Smooth muscle cell (in vitro differentiated cells): Measurements from ENCODE around the gene FSD1. TPM values are rescaled to one million over a fixed set of nuclear protein-coding genes. Genes with fewer than 3 reads are reported as not detected.

Source experiments
- DNase-seq: peaks from one replicate; lab custom pipeline; 2025; ENCODE audit not compliant: unreplicated experiment; lab: John Stamatoyannopoulos, UW
- H2AFZ ChIP-seq: fragments of 200-600 bp; sonication (generic); 2 replicates; pipeline ENCODE4 v1.6.0; 2016; ENCODE audit warnings: antibody characterized with exemption, low read depth, mild to moderate bottlenecking
- H3F3A ChIP-seq: fragments of 200-600 bp; sonication (generic); 2 replicates; pipeline ENCODE4 v1.6.0; 2017; ENCODE audit warnings: antibody characterized with exemption, low read depth
- H3K27ac ChIP-seq: fragments of 200-600 bp; sonication (generic); 2 replicates; pipeline ENCODE4 v1.5.1; 2016; ENCODE audit warnings: low read depth, mild to moderate bottlenecking
- H3K27me3 ChIP-seq: fragments of 200-600 bp; sonication (generic); 2 replicates; pipeline ENCODE4 v1.6.1; 2016; ENCODE audit warnings: low read depth, mild to moderate bottlenecking
- H3K36me3 ChIP-seq: fragments of 200-600 bp; sonication (generic); 2 replicates; pipeline ENCODE4 v1.5.1; 2016; ENCODE audit warnings: low read depth
- H3K4me1 ChIP-seq: fragments of 200-600 bp; sonication (generic); 2 replicates; pipeline ENCODE4 v1.5.1; 2016; ENCODE audit warnings: low read depth
- H3K4me2 ChIP-seq: fragments of 200-600 bp; sonication (generic); 2 replicates; pipeline ENCODE4 v1.6.0; 2016; ENCODE audit warnings: mild to moderate bottlenecking
- H3K4me3 ChIP-seq: fragments of 200-600 bp; sonication (generic); 2 replicates; pipeline ENCODE4 v1.5.1; 2016; ENCODE audit warnings: mild to moderate bottlenecking
- H3K79me2 ChIP-seq: fragments of 200-600 bp; sonication (generic); 2 replicates; pipeline ENCODE4 v1.6.0; 2016; ENCODE audit warnings: low read depth, mild to moderate bottlenecking
- H3K9ac ChIP-seq: fragments of 200-600 bp; sonication (generic); 2 replicates; pipeline ENCODE4 v1.6.0; 2016; ENCODE audit warnings: low read depth
- H3K9me3 ChIP-seq: fragments of 200-600 bp; sonication (generic); replicated peaks from 2 replicates; pipeline ENCODE4 v1.5.1; 2016; ENCODE audit warnings: low read depth
- H4K20me1 ChIP-seq: fragments of 200-600 bp; sonication (generic); 2 replicates; pipeline ENCODE4 v1.6.0; 2016; ENCODE audit warnings: low read depth
- CTCF ChIP-seq: fragments of 200-600 bp; sonication (generic); IDR thresholded peaks from 2 replicates; pipeline ENCODE4 v1.5.1; 2017; ENCODE audit warnings: borderline replicate concordance, mild to moderate bottlenecking, antibody characterized with exemption; ENCODE audit not compliant: insufficient read depth, poor library complexity, severe bottlenecking
- WGBS: methylation state at CpG from one replicate; pipeline ENCODE4 v1.1.7; 2016; ENCODE audit warnings: low lambda C conversion rate; 5-methylcytosine and 5-hydroxymethylcytosine counted together
- polyA plus RNA-seq: library from polyadenylated mRNA; unstranded; fragments of >200 nt; fragmentation: Nextera tagmentation; extraction: Ambion mirVana; gene quantifications from 2 replicates; pipeline ENCODE4 v1.2.1, GENCODE V29; 2016
- total RNA-seq: library from RNA; depleted of rRNA; stranded (reverse); fragments of >200 nt; gene quantifications from 2 replicates; pipeline ENCODE4 v1.2.3, GENCODE V29; 2014

The FSD1 gene
- total and polyA plus RNA-seq, 2 experiments from 2014 or later: 9.9 to 16.5 TPM

GRCh38 chr19:4297901-4298809 is 6.2 kb upstream of the FSD1 start:
- DNase-seq: no peak
- H3K36me3 ChIP-seq: no peaks in the 10 kb centered on the region
- no peak for TF ChIP-seq CTCF

GRCh38 chr19:4298810-4299550 is 5.4 kb upstream of the FSD1 start:
- no peak overlapping the region for H3K4me2 ChIP-seq
- no peaks in the 10 kb centered on the region for H3K4me1 ChIP-seq
- no peaks in the 10 kb centered on the region for H3K79me2 ChIP-seq
- no peak overlapping the region for H3K9ac ChIP-seq
- no peak overlapping the region for H3K4me3 ChIP-seq
- no peak overlapping the region for H3K27ac ChIP-seq
- TF ChIP-seq CTCF: no peak
- H2AFZ ChIP-seq: no peak overlapping the region
- H3F3A ChIP-seq: no peaks in the 10 kb centered on the region
- WGBS: 96% methylated on average over 8 of the region's 8 CpGs
- H3K27me3 ChIP-seq: no peaks in the 10 kb centered on the region
- H3K9me3 ChIP-seq: no peaks in the 10 kb centered on the region
- DNase-seq: no peak
- no peaks in the 10 kb centered on the region for H3K36me3 ChIP-seq
- H4K20me1 ChIP-seq: no peaks in the 10 kb centered on the region

More at GRCh38 chr19:4297901-4298809, 6.2 kb upstream of the FSD1 start:
- no peaks in the 10 kb centered on the region for H3K27me3 ChIP-seq
- H3K79me2 ChIP-seq: no peaks in the 10 kb centered on the region
- H3K9ac ChIP-seq: no peak overlapping the region
- H4K20me1 ChIP-seq: no peaks in the 10 kb centered on the region
- H3K9me3 ChIP-seq: no peaks in the 10 kb centered on the region
- no peak overlapping the region for H3K27ac ChIP-seq
- no peak overlapping the region for H3K4me3 ChIP-seq
- WGBS: 75% methylated on average over 27 of the region's 27 CpGs
- H3K4me2 ChIP-seq: no peak overlapping the region
- no peak overlapping the region for H2AFZ ChIP-seq
- no peaks in the 10 kb centered on the region for H3F3A ChIP-seq
- no peaks in the 10 kb centered on the region for H3K4me1 ChIP-seq

- 94% methylated on average over 3 of the region's 3 CpGs for WGBS
- H3K79me2 ChIP-seq: no peaks in the 10 kb centered on the region
- no peaks in the 10 kb centered on the region for H3F3A ChIP-seq
- TF ChIP-seq CTCF: no peak
- H3K4me1 ChIP-seq: no peaks in the 10 kb centered on the region
- no peak overlapping the region for H2AFZ ChIP-seq
- H3K9ac ChIP-seq: no peak overlapping the region
- no peak overlapping the region for H3K27ac ChIP-seq
- H3K4me2 ChIP-seq: no peak overlapping the region
- no peaks in the 10 kb centered on the region for H3K9me3 ChIP-seq
- H3K36me3 ChIP-seq: no peaks in the 10 kb centered on the region
- DNase-seq: no peak
- H4K20me1 ChIP-seq: no peaks in the 10 kb centered on the region
- H3K4me3 ChIP-seq: no peak overlapping the region
- H3K27me3 ChIP-seq: no peaks in the 10 kb centered on the region
Measured at GRCh38 chr19:4300589-4300988, 3.8 kb upstream of the FSD1 start.
